ENCODE data around the gene ADCYAP1R1.

ADCYAP1R1 gene

DNA sequence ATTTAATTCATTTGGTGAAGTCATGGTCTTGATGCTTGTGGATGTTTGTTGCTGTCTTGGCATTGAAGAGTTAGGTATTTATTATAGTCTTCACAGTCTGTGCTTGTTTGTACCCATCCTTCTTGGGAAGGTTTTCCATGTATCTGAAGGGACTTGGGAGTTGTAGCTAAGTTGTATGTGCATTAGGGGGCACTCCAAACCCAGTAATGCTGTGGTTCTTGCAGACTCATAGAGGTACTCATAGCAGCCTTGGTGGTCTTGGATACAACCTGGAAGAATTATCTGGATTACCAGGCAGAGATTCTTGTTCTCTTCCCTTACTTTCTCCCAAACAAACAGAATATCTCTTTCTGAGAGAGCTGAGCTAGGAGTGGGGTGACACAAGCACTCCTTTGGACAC is 93.2 kb downstream of the ADCYAP1R1 start:
- TF ChIP-seq CTCF (IDR thresholded peaks at IDR 0.05), result no peak

- TF ChIP-seq CTCF (IDR thresholded peaks at IDR 0.05), result no peak
Observed at GRCh38 chr7:31146030-31146429, 93.9 kb downstream of the ADCYAP1R1 start.

DNA sequence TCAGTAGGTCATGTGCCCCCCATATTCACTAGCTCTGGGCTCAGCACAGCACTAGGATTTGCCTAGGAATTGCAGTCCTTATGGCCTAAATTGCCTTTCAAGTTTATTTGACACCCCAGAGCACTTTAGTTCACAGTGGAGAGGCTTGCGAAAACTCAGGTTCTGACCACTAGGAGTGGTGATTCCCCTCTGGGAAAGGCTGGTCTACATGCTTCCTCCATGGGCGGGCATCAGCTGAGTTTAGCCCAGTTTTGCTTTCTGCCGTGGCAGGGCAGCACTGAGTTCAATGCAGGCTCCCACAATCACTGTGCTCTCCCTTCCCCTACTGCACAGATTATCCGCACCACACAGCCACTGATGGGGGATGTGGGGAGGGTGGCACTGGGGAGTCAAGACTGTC is 94.4 kb downstream of the ADCYAP1R1 start:
- TF ChIP-seq CTCF (IDR thresholded peaks at IDR 0.05), result no peak

- TF ChIP-seq CTCF (IDR thresholded peaks at IDR 0.05), result no peak
Observed at GRCh38 chr7:31151849-31152248, 99.7 kb downstream of the ADCYAP1R1 start.

DNA sequence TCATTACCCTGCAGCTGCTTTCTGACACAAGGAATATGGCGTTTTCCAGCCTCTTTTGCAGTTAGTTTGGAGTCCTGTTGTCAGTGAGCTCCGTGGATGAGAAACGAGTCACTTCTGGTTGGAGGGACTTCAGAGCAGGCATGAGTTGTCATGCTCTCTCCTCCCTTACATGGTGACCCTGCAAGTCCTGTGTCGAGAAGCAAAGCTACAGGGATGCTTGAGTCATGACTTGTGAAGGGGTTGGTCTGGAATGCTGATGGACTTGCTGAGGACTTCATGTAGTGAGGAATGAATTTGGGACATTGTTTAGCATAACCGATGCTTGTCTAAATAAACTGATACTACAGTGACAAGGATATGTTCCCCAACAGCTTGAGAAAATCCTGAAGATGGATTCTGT is 108.8 kb downstream of the ADCYAP1R1 start:
- TF ChIP-seq CTCF (IDR thresholded peaks at IDR 0.05), result no peak
